SK-N-SH treated with all-trans-retinoic acid at 6 μM for 48 hours (cell line): Measurements from ENCODE around the gene GLS.

Experiments used
- ATAC-seq: fragments of 200-7000 bp; cut with Tn5 transposase; 3 replicates; pipeline ENCODE4 v1.9.1; 2020; ENCODE audit warnings: mild to moderate bottlenecking, moderate library complexity
- ARNTL ChIP-seq: fragments of 450-650 bp; formaldehyde crosslinking; IDR thresholded peaks from 2 replicates; pipeline ENCODE4 v1.5.0; 2020; ENCODE audit warnings: low read depth, mild to moderate bottlenecking, moderate library complexity, borderline replicate concordance
- BACH2 ChIP-seq: fragments of 250-450 bp; sonication (Bioruptor Pico); IDR thresholded peaks from 2 replicates; pipeline ENCODE4 v1.9.0; 2021; ENCODE audit warnings: mild to moderate bottlenecking, borderline replicate concordance
- CREB5 ChIP-seq: fragments of 250-450 bp; sonication (Bioruptor Pico); IDR thresholded peaks from 2 replicates; pipeline ENCODE4 v1.5.1; 2020; ENCODE audit warnings: low read depth, mild to moderate bottlenecking, moderate library complexity
- CSDC2 ChIP-seq: fragments of 250-450 bp; sonication (Bioruptor Pico); IDR thresholded peaks from 2 replicates; pipeline ENCODE4 v1.5.0; 2020; ENCODE audit warnings: mild to moderate bottlenecking, moderate library complexity
- CSRNP3 ChIP-seq: fragments of 250-450 bp; sonication (Bioruptor Pico); IDR thresholded peaks from 2 replicates; pipeline ENCODE4 v1.5.1; 2021; ENCODE audit warnings: mild to moderate bottlenecking, moderate library complexity
- GLIS3 ChIP-seq: fragments of 250-450 bp; sonication (Bioruptor Pico); IDR thresholded peaks from 2 replicates; pipeline ENCODE4 v1.5.0; 2020; ENCODE audit warnings: mild to moderate bottlenecking, moderate library complexity
- ISL1 ChIP-seq: fragments of 250-450 bp; sonication (Bioruptor Pico); IDR thresholded peaks from 2 replicates; pipeline ENCODE4 v2.1.2; 2022; ENCODE audit warnings: mild to moderate bottlenecking, moderate library complexity
- OSR1 ChIP-seq: fragments of 250-450 bp; sonication (Bioruptor Pico); IDR thresholded peaks from 2 replicates; pipeline ENCODE4 v1.8.0; 2022; ENCODE audit warnings: moderate library complexity, mild to moderate bottlenecking, inconsistent platforms
- POU6F1 ChIP-seq: fragments of 250-450 bp; sonication (Bioruptor Pico); IDR thresholded peaks from 2 replicates; pipeline ENCODE4 v1.8.0; 2021; ENCODE audit warnings: low read depth, mild to moderate bottlenecking, moderate library complexity, borderline replicate concordance
- PPARA ChIP-seq: fragments of 250-450 bp; sonication (Bioruptor Pico); IDR thresholded peaks from 2 replicates; pipeline ENCODE4 v1.5.0; 2020; ENCODE audit warnings: mild to moderate bottlenecking, borderline replicate concordance
- RARB ChIP-seq: fragments of 250-450 bp; sonication (Bioruptor Pico); IDR thresholded peaks from 2 replicates; pipeline ENCODE4 v1.8.0; 2021; ENCODE audit warnings: mild to moderate bottlenecking, moderate library complexity
- SNAI2 ChIP-seq: fragments of 250-450 bp; sonication (Bioruptor Pico); IDR thresholded peaks from 2 replicates; pipeline ENCODE4 v1.5.0; 2020; ENCODE audit warnings: mild to moderate bottlenecking, moderate library complexity
- TCF4 ChIP-seq: fragments of 250-450 bp; sonication (Bioruptor Pico); IDR thresholded peaks from 2 replicates; pipeline ENCODE4 v1.8.0; 2021; ENCODE audit warnings: mild to moderate bottlenecking, moderate library complexity, borderline replicate concordance
- TOX ChIP-seq: fragments of 250-450 bp; sonication (Bioruptor Pico); IDR thresholded peaks from 2 replicates; pipeline ENCODE4 v1.8.0; 2021; ENCODE audit warnings: mild to moderate bottlenecking, moderate library complexity, borderline replicate concordance
- TSHZ2 ChIP-seq: fragments of 250-450 bp; sonication (Bioruptor Pico); IDR thresholded peaks from 2 replicates; pipeline ENCODE4 v1.5.0; 2020; ENCODE audit warnings: mild to moderate bottlenecking, moderate library complexity
- ZC3H10 ChIP-seq: fragments of 250-450 bp; sonication (Bioruptor Pico); IDR thresholded peaks from 2 replicates; pipeline ENCODE4 v1.5.1; 2021; ENCODE audit warnings: mild to moderate bottlenecking, moderate library complexity
- ZFP3 ChIP-seq: fragments of 250-450 bp; sonication (Bioruptor Pico); IDR thresholded peaks from 2 replicates; pipeline ENCODE4 v1.5.0; 2020; ENCODE audit warnings: mild to moderate bottlenecking, moderate library complexity
- ZFP30 ChIP-seq: fragments of 450-650 bp; formaldehyde crosslinking; IDR thresholded peaks from 2 replicates; pipeline ENCODE4 v1.5.0; 2022; ENCODE audit warnings: mild to moderate bottlenecking, moderate library complexity
- ZNF565 ChIP-seq: fragments of 450-650 bp; formaldehyde crosslinking; conservative IDR thresholded peaks from 2 replicates; pipeline ENCODE4 v1.5.0; 2020; ENCODE audit warnings: low read depth, mild to moderate bottlenecking, moderate library complexity
- ZNF8 ChIP-seq: fragments of 450-650 bp; formaldehyde crosslinking; IDR thresholded peaks from 2 replicates; pipeline ENCODE4 v1.5.0; 2020; ENCODE audit warnings: mild to moderate bottlenecking, moderate library complexity

The GLS gene

GRCh38 chr2:190913725-190914124 is 33.1 kb downstream of the GLS start:
- TF ChIP-seq RARB (CRISPR knock-in tag) (no peak), POU6F1 (CRISPR knock-in tag) (no peak), GLIS3 (CRISPR knock-in tag) (no peak), ZC3H10 (CRISPR knock-in tag) (no peak), ZNF565 (no peak), ZFP30 (no peak), CREB5 (CRISPR knock-in tag) (no peak), TCF4 (CRISPR knock-in tag) (no peak), ZNF8 (CRISPR knock-in tag) (no peak), ZFP3 (no peak), BACH2 (CRISPR knock-in tag) (no peak), CSDC2 (CRISPR knock-in tag) (no peak), ISL1 (CRISPR knock-in tag) (no peak), PPARA (CRISPR knock-in tag) (no peak), TSHZ2 (CRISPR knock-in tag) (no peak), ARNTL (CRISPR knock-in tag) (no peak), SNAI2 (CRISPR knock-in tag) (no peak), OSR1 (CRISPR knock-in tag) (no peak)
- no peak for ATAC-seq

GRCh38 chr2:190916829-190917228 is 36.2 kb downstream of the GLS start:
- TF ChIP-seq TOX (CRISPR knock-in tag) (no peak), ZC3H10 (CRISPR knock-in tag) (no peak), BACH2 (CRISPR knock-in tag) (no peak), TCF4 (CRISPR knock-in tag) (no peak), ZNF8 (CRISPR knock-in tag) (no peak), POU6F1 (CRISPR knock-in tag) (no peak), CSRNP3 (CRISPR knock-in tag) (no peak), OSR1 (CRISPR knock-in tag) (no peak), TSHZ2 (CRISPR knock-in tag) (no peak), PPARA (CRISPR knock-in tag) (no peak), ZNF565 (no peak)
- no peak for ATAC-seq
